ENCODE results near the gene CNOT2.
A peak's percentile ranks its signal among the peaks of the same experiment; 100 is the strongest.

The CNOT2 gene

GRCh38 chr12:70365398-70365647 lies 122.1 kb downstream of the CNOT2 start:
- in situ Hi-C loops (cut with MboI; ENCODE audit: low sequenced_read_pairs, unreplicated experiment): no loop called here
- no peak for DNase-seq (ENCODE audit: low spot score)
- TF ChIP-seq CTCF (IDR thresholded peaks at IDR 0.05; ENCODE audit: borderline replicate concordance, control extremely low read depth, extremely low read depth, insufficient read depth, missing control alignments): no peak

GRCh38 chr12:70365648-70366518 lies 122.7 kb downstream of the CNOT2 start, which contains the start of gene KCNMB4:
KCNMB4 (plus strand) TSS chr12:70366290; CDS start chr12:70366735, 445 bp downstream.
- peak; percentile 94 for DNase-seq (ENCODE audit: low spot score)
- in situ Hi-C loops (cut with MboI; ENCODE audit: low sequenced_read_pairs, unreplicated experiment): no loop called here
- no peak for TF ChIP-seq CTCF (IDR thresholded peaks at IDR 0.05; ENCODE audit: borderline replicate concordance, control extremely low read depth, extremely low read depth, insufficient read depth, missing control alignments)

GRCh38 chr12:70366581-70367257 lies 123.5 kb downstream of the CNOT2 start:
- DNase-seq (ENCODE audit: low spot score): peak; percentile 74
- TF ChIP-seq CTCF (IDR thresholded peaks at IDR 0.05; ENCODE audit: borderline replicate concordance, control extremely low read depth, extremely low read depth, insufficient read depth, missing control alignments): no peak
- in situ Hi-C loops (cut with MboI; ENCODE audit: low sequenced_read_pairs, unreplicated experiment): no loop called here

GRCh38 chr12:70367258-70368141 lies 124.3 kb downstream of the CNOT2 start:
- no peak for TF ChIP-seq CTCF (IDR thresholded peaks at IDR 0.05; ENCODE audit: borderline replicate concordance, control extremely low read depth, extremely low read depth, insufficient read depth, missing control alignments)
- DNase-seq (ENCODE audit: low spot score): no peak
- in situ Hi-C loops (cut with MboI; ENCODE audit: low sequenced_read_pairs, unreplicated experiment): no loop called here

- in situ Hi-C loops (cut with MboI; ENCODE audit: low sequenced_read_pairs, unreplicated experiment): no loop called here
- TF ChIP-seq CTCF (IDR thresholded peaks at IDR 0.05; ENCODE audit: borderline replicate concordance, control extremely low read depth, extremely low read depth, insufficient read depth, missing control alignments): no peak
- no peak for DNase-seq (ENCODE audit: low spot score)
Observed at GRCh38 chr12:70372881-70373280, 129.6 kb downstream of the CNOT2 start.

GRCh38 chr12:70379846-70380245 lies 136.6 kb downstream of the CNOT2 start:
- no peak for TF ChIP-seq CTCF (IDR thresholded peaks at IDR 0.05; ENCODE audit: borderline replicate concordance, control extremely low read depth, extremely low read depth, insufficient read depth, missing control alignments)
- no peak for DNase-seq (ENCODE audit: low spot score)
- in situ Hi-C loops (cut with MboI; ENCODE audit: low sequenced_read_pairs, unreplicated experiment): no loop called here
